HG03521 (cell line): ENCODE measurements around the gene MICA.
"Not testable (repeated sequence)": the region's sequence is repeated elsewhere in the genome, so short reads cannot be mapped to it uniquely, and the experiment has no call there.

Experiments used
- ATAC-seq: cut with Tn5 transposase; IDR thresholded peaks from one replicate; pipeline ENCODE4 v1.9.1; 2021; ENCODE audit warnings: mild to moderate bottlenecking, moderate library complexity; ENCODE audit not compliant: unreplicated experiment

The MICA gene

GRCh38 chr6:31453259-31453658 is 49.9 kb downstream of the MICA start:
- ATAC-seq: no peak

GRCh38 chr6:31459864-31460263 is 56.5 kb downstream of the MICA start:
- not testable (repeated sequence) for ATAC-seq

GRCh38 chr6:31460361-31461025 is 57.1 kb downstream of the MICA start:
- no peak for ATAC-seq

- ATAC-seq: no peak
Observed at GRCh38 chr6:31462026-31462963, 58.9 kb downstream of the MICA start.

- peak; percentile 91 for ATAC-seq
Observed at GRCh38 chr6:31462964-31463870, 59.8 kb downstream of the MICA start.

GRCh38 chr6:31464252-31465184 is 61.1 kb downstream of the MICA start:
- ATAC-seq: no peak
